SU-DHL-6 (cell line): ENCODE data around the gene DDN.

Experiments used
- H2AFZ ChIP-seq: fragments of 200-600 bp; sonication (generic); 2 replicates; pipeline ENCODE4 v1.6.1; 2014; ENCODE audit warnings: low read depth, mild to moderate bottlenecking, moderate library complexity, mixed read lengths, antibody characterized with exemption, low read length; ENCODE audit not compliant: severe bottlenecking
- H3F3A ChIP-seq: fragments of 200-600 bp; shearing (Covaris generic); 2 replicates; pipeline ENCODE4 v1.6.0; 2016; ENCODE audit warnings: antibody characterized with exemption, mild to moderate bottlenecking; ENCODE audit not compliant: insufficient read depth
- H3K27ac ChIP-seq: fragments of 200-600 bp; sonication (generic); 2 replicates; pipeline ENCODE4 v1.5.1; 2016; ENCODE audit warnings: low read depth, mild to moderate bottlenecking, low read length, moderate library complexity, mixed read lengths
- H3K27me3 ChIP-seq: fragments of 200-600 bp; sonication (generic), shearing (Covaris generic); 2 replicates; pipeline ENCODE4 v1.6.0; 2014; ENCODE audit warnings: mild to moderate bottlenecking, low read length
- H3K36me3 ChIP-seq: fragments of 200-600 bp; sonication (generic); 2 replicates; pipeline ENCODE4 v1.6.1; 2014; ENCODE audit warnings: mild to moderate bottlenecking, low read length, mixed read lengths
- H3K4me2 ChIP-seq: fragments of 300-600, 200-600 bp; shearing (Covaris generic), sonication (generic); 2 replicates; pipeline ENCODE4 v1.6.0; 2014; ENCODE audit warnings: low read length, low read depth, mild to moderate bottlenecking; ENCODE audit not compliant: poor library complexity, severe bottlenecking
- H3K4me3 ChIP-seq: fragments of 200-600 bp; sonication (generic); 2 replicates; pipeline ENCODE4 v1.5.1; 2014; ENCODE audit warnings: antibody characterized with exemption, low read length, mild to moderate bottlenecking, mixed read lengths; ENCODE audit not compliant: insufficient read depth, poor library complexity, severe bottlenecking
- H3K79me2 ChIP-seq: fragments of 200-600 bp; sonication (generic); 2 replicates; pipeline ENCODE4 v1.6.1; 2014; ENCODE audit warnings: mild to moderate bottlenecking, low read length, moderate library complexity; ENCODE audit not compliant: insufficient read depth
- H3K9ac ChIP-seq: fragments of 200-600 bp; sonication (generic); 2 replicates; pipeline ENCODE4 v1.7.0; 2014; ENCODE audit warnings: mild to moderate bottlenecking, low read length
- H3K9me2 ChIP-seq: fragments of 200-600 bp; sonication (generic); replicated peaks from 2 replicates; pipeline ENCODE4 v1.6.1; 2014; ENCODE audit warnings: low read length; ENCODE audit not compliant: insufficient read depth
- H3K9me3 ChIP-seq: fragments of 200-600 bp; sonication (generic); 2 replicates; pipeline ENCODE4 v1.6.1; 2014; ENCODE audit warnings: low read length, mixed read lengths; ENCODE audit not compliant: insufficient read depth
- H4K20me1 ChIP-seq: fragments of 200-600 bp; sonication (generic); 2 replicates; pipeline ENCODE4 v1.6.1; 2014; ENCODE audit warnings: low read depth, mild to moderate bottlenecking, antibody characterized with exemption, low read length, moderate library complexity, mixed read lengths
- CTCF ChIP-seq: fragments of 200-600 bp; sonication (generic); IDR thresholded peaks from one replicate; pipeline ENCODE4 v1.5.1; 2017; ENCODE audit warnings: antibody characterized with exemption, mild to moderate bottlenecking, low read length, moderate library complexity; ENCODE audit not compliant: insufficient read depth, poor library complexity, severe bottlenecking
- EZH2phosphoT487 ChIP-seq: fragments of 200-600 bp; sonication (generic), shearing (Covaris generic); conservative IDR thresholded peaks from 2 replicates; pipeline ENCODE4 v1.6.1; 2018; ENCODE audit warnings: mild to moderate bottlenecking, antibody characterized with exemption, low read length, moderate library complexity, mixed read lengths

The DDN gene

GRCh38 chr12:49026101-49026500 is 26.9 kb upstream of the DDN start:
- H3K27me3 ChIP-seq: no peaks in the 10 kb centered on the region
- no peaks in the 10 kb centered on the region; the same call in 1 of the 2 replicates for H3K36me3 ChIP-seq
- H3K9ac ChIP-seq: no peak overlapping the region
- H3F3A ChIP-seq: peaks cover 8% of the 10 kb centered on the region
- H2AFZ ChIP-seq: no peak overlapping the region
- H3K4me3 ChIP-seq: no peak overlapping the region
- no peaks in the 10 kb centered on the region for H3K9me3 ChIP-seq
- H3K27ac ChIP-seq: no peak overlapping the region
- no peaks in the 10 kb centered on the region for H4K20me1 ChIP-seq
- TF ChIP-seq EZH2phosphoT487 (no peak), CTCF (no peak)
- H3K9me2 ChIP-seq: no peaks in the 10 kb centered on the region
- no peaks in the 10 kb centered on the region for H3K79me2 ChIP-seq
- no peak overlapping the region for H3K4me2 ChIP-seq

GRCh38 chr12:49025463-49025862 is 26.3 kb upstream of the DDN start:
- no peaks in the 10 kb centered on the region for H3K9me2 ChIP-seq
- no peak overlapping the region for H3K4me3 ChIP-seq
- H3K9ac ChIP-seq: no peak overlapping the region
- no peaks in the 10 kb centered on the region for H3K27me3 ChIP-seq
- no peaks in the 10 kb centered on the region for H3K79me2 ChIP-seq
- H3K9me3 ChIP-seq: no peaks in the 10 kb centered on the region
- H4K20me1 ChIP-seq: no peaks in the 10 kb centered on the region
- no peak overlapping the region for H3K27ac ChIP-seq
- TF ChIP-seq CTCF (no peak), EZH2phosphoT487 (no peak)
- H3F3A ChIP-seq: peaks cover 8% of the 10 kb centered on the region
- H3K4me2 ChIP-seq: no peak overlapping the region
- H2AFZ ChIP-seq: no peak overlapping the region
- H3K36me3 ChIP-seq: no peaks in the 10 kb centered on the region; the same call in 1 of the 2 replicates

GRCh38 chr12:49024543-49024942 is 25.4 kb upstream of the DDN start:
- Histone ChIP-seq H3K79me2 (no peaks in the 10 kb centered on the region), H3K4me3 (no peak overlapping the region), H2AFZ (no peak overlapping the region), H3K27me3 (no peaks in the 10 kb centered on the region), H4K20me1 (no peaks in the 10 kb centered on the region), H3K36me3 (no peaks in the 10 kb centered on the region; the same call in 1 of the 2 replicates), H3K9me2 (no peaks in the 10 kb centered on the region), H3K27ac (no peak overlapping the region), H3K9me3 (no peaks in the 10 kb centered on the region), H3K4me2 (no peak overlapping the region), H3K9ac (no peak overlapping the region), H3F3A (peaks cover 12% of the 10 kb centered on the region)
- TF ChIP-seq EZH2phosphoT487 (no peak), CTCF (no peak)

- no peak overlapping the region for H3K9ac ChIP-seq
- no peaks in the 10 kb centered on the region for H4K20me1 ChIP-seq
- no peak overlapping the region for H2AFZ ChIP-seq
- H3K79me2 ChIP-seq: no peaks in the 10 kb centered on the region
- H3K27me3 ChIP-seq: no peaks in the 10 kb centered on the region
- H3K36me3 ChIP-seq: no peaks in the 10 kb centered on the region; the same call in 1 of the 2 replicates
- no peaks in the 10 kb centered on the region for H3K9me2 ChIP-seq
- H3F3A ChIP-seq: peaks cover 19% of the 10 kb centered on the region
- H3K9me3 ChIP-seq: no peaks in the 10 kb centered on the region
- H3K27ac ChIP-seq: no peak overlapping the region
- H3K4me2 ChIP-seq: no peak overlapping the region
- no peak overlapping the region for H3K4me3 ChIP-seq
- no peak for TF ChIP-seq CTCF
- no peak for TF ChIP-seq EZH2phosphoT487
Measured at GRCh38 chr12:49023812-49024211, 24.6 kb upstream of the DDN start.
